Vagina (tissue), 2 donors: Measurements from ENCODE around the gene BTBD10.

Experiments
- POLR2A ChIP-seq, 2 donors: fragments of 450-650 bp; IDR thresholded peaks; one replicate each; pipeline ENCODE4 v1.6.1; 2017; ENCODE audit warnings: antibody characterized with exemption in 2 of 2, mild to moderate bottlenecking in 2 of 2, moderate library complexity in 2 of 2
- POLR2AphosphoS5 ChIP-seq, 2 donors: sonication (generic); formaldehyde crosslinking; IDR thresholded peaks; one replicate each; pipeline ENCODE4 v1.9.0; 2017; ENCODE audit warnings: antibody characterized with exemption in 2 of 2, mild to moderate bottlenecking in 2 of 2, low read depth in 1 of 2; ENCODE audit not compliant: insufficient read depth in 1 of 2
- TF ChIP-seq, protein P1 (sequence below), 3 experiments: fragments of 450-650 bp in 2 of 3; fragments of 200-600 bp in 1 of 3; sonication (generic) in 1 of 3; IDR thresholded peaks; one replicate each; pipeline ENCODE4 v1.5.1; 2017 to 2019; ENCODE audit warnings: antibody characterized with exemption in 3 of 3, mild to moderate bottlenecking in 2 of 3, moderate library complexity in 2 of 3

DNA sequence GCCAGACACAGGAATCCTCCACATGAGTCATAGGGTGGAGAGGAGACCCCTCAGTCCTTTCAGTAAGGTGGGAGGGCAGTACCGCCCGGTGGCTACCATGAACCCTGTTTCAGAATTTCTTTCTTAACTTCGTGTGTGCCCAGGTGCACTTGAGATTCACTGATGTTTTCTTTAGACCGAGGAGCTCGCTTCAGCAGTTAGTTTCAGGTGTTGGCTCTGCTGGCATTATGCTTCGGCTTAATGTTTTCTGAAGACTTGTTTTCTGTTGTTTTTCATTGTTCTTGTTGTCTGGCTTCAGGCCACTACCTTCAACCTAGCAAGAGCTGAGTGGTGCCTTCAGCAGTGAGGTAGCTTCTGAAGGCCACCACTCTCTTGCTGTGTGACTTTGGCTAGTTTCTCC, 114.0 kb downstream of the BTBD10 start:
- TF ChIP-seq, protein P1, sequence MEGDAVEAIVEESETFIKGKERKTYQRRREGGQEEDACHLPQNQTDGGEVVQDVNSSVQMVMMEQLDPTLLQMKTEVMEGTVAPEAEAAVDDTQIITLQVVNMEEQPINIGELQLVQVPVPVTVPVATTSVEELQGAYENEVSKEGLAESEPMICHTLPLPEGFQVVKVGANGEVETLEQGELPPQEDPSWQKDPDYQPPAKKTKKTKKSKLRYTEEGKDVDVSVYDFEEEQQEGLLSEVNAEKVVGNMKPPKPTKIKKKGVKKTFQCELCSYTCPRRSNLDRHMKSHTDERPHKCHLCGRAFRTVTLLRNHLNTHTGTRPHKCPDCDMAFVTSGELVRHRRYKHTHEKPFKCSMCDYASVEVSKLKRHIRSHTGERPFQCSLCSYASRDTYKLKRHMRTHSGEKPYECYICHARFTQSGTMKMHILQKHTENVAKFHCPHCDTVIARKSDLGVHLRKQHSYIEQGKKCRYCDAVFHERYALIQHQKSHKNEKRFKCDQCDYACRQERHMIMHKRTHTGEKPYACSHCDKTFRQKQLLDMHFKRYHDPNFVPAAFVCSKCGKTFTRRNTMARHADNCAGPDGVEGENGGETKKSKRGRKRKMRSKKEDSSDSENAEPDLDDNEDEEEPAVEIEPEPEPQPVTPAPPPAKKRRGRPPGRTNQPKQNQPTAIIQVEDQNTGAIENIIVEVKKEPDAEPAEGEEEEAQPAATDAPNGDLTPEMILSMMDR (IDR thresholded peaks at IDR 0.05) = no peak
- no peak for TF ChIP-seq POLR2A (IDR thresholded peaks at IDR 0.05)
- TF ChIP-seq POLR2AphosphoS5 (IDR thresholded peaks at IDR 0.05; ENCODE audit: insufficient read depth in 1 of 2, low read depth in 1 of 2) = no peak
